Adipocyte (in vitro differentiated cells): ENCODE results near the gene C2orf74.
"Not testable (repeated sequence)": the region's sequence is repeated elsewhere in the genome, so short reads cannot be mapped to it uniquely, and the experiment has no call there.

Source experiments
- DNase-seq: peaks from one replicate; pipeline ENCODE4 v3.0.0-alpha.2; 2015; ENCODE audit warnings: low read depth
- H3K27me3 ChIP-seq: replicated peaks from 2 replicates; pipeline ENCODE4 v1.7.0; 2013; ENCODE audit warnings: mild to moderate bottlenecking, low read length, moderate library complexity; ENCODE audit not compliant: control insufficient read depth, insufficient read depth
- H3K36me3 ChIP-seq: 2 replicates; pipeline ENCODE4 v1.7.0; 2013; ENCODE audit warnings: low read length, mild to moderate bottlenecking, moderate library complexity; ENCODE audit not compliant: control insufficient read depth, insufficient read depth, severe bottlenecking
- H3K4me1 ChIP-seq: 2 replicates; pipeline ENCODE4 v1.7.0; 2013; ENCODE audit warnings: mild to moderate bottlenecking, low read length, moderate library complexity; ENCODE audit not compliant: control insufficient read depth, insufficient read depth
- H3K4me3 ChIP-seq: 2 replicates; pipeline ENCODE4 v1.7.0; 2013; ENCODE audit warnings: mild to moderate bottlenecking, low read length, moderate library complexity
- H3K9ac ChIP-seq: 2 replicates; pipeline ENCODE4 v1.7.0; 2013; ENCODE audit warnings: mild to moderate bottlenecking, low read length, moderate library complexity
- H3K9me3 ChIP-seq: 2 replicates; pipeline ENCODE4 v1.7.0; 2013; ENCODE audit warnings: mild to moderate bottlenecking, low read length, moderate library complexity; ENCODE audit not compliant: control insufficient read depth

The C2orf74 gene

GRCh38 chr2:61161888-61162287 lies at the start of gene C2orf74:
Gene C2orf74 (plus strand): TSS chr2:61162188. CDS start chr2:61162515, 327 bp downstream.
- Histone ChIP-seq H3K36me3 (peaks cover 40% of the 10 kb centered on the region), H3K4me3 (no peak within 1 kb of the TSS), H3K27me3 (no peaks in the 10 kb centered on the region), H3K4me1 (no peaks in the 10 kb centered on the region), H3K9ac (no peak within 1 kb of the TSS), H3K9me3 (no peaks in the 10 kb centered on the region)
- no peak for DNase-seq

DNA sequence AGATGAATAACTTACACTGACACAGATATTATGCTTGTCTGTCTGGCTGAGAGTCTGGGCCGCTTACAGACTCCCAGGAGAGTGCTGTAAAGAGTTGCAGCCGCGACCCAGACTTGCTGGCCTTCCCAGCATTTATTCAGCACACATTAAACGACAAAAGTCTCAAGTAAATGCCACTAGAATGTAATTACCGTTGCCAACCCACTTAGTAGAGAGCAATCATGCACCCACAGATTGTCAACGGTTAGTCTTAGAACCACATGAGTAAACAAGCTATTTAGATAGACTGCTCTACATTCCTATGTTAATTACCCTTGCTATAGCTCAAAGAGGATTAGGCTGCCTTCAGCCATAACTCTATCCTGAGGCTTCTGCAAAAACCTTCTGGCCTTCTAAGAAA lies 47.8 kb upstream of the C2orf74 start:
- H3K4me3 ChIP-seq: no peak overlapping the region
- H3K9ac ChIP-seq: no peak overlapping the region
- H3K36me3 ChIP-seq: peaks cover 57% of the 10 kb centered on the region

DNA sequence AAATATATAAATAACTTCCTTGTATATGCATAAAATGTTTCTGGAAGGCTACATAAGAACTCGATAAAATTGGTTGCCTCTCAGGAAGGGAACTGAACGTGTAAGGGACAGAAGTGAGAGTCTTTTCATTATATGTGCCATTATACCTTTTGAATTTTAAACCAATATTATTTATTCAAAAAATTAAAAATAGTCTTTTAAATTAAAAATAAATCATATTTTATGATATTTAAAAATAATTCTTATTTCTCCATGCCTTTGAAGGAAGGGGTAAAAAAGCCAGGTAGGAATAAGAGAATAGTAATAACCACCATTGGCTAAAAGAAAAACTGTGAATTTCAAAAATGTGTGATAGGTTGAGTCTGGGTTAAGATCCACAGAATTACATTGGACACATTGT lies 45.7 kb upstream of the C2orf74 start:
- H3K36me3 ChIP-seq: peaks cover 68% of the 10 kb centered on the region

More for the DNA sequence above, 47.8 kb upstream of the C2orf74 start:
- no peaks in the 10 kb centered on the region for H3K9me3 ChIP-seq
- H3K27me3 ChIP-seq: no peaks in the 10 kb centered on the region
- DNase-seq: no peak
- no peaks in the 10 kb centered on the region for H3K4me1 ChIP-seq

GRCh38 chr2:61117534-61117933 lies 44.5 kb upstream of the C2orf74 start:
- no peaks in the 10 kb centered on the region for H3K27me3 ChIP-seq
- H3K4me1 ChIP-seq: no peaks in the 10 kb centered on the region
- H3K4me3 ChIP-seq: no peak overlapping the region
- no peak overlapping the region for H3K9ac ChIP-seq
- peaks cover 72% of the 10 kb centered on the region for H3K36me3 ChIP-seq
- H3K9me3 ChIP-seq: no peaks in the 10 kb centered on the region
- DNase-seq: no peak

More for the DNA sequence above, 45.7 kb upstream of the C2orf74 start:
- H3K4me3 ChIP-seq: no peak overlapping the region
- H3K9ac ChIP-seq: no peak overlapping the region
- no peaks in the 10 kb centered on the region for H3K4me1 ChIP-seq
- no peaks in the 10 kb centered on the region for H3K9me3 ChIP-seq
- no peaks in the 10 kb centered on the region for H3K27me3 ChIP-seq
- no peak for DNase-seq

- H3K27me3 ChIP-seq: no peaks in the 10 kb centered on the region
- H3K4me1 ChIP-seq: no peaks in the 10 kb centered on the region
- no peak for DNase-seq
- no peak overlapping the region for H3K4me3 ChIP-seq
- peaks cover 21% of the 10 kb centered on the region for H3K36me3 ChIP-seq
- peaks cover 8% of the 10 kb centered on the region for H3K9me3 ChIP-seq
- H3K9ac ChIP-seq: no peak overlapping the region
Observed at GRCh38 chr2:61125123-61125710, 36.8 kb upstream of the C2orf74 start.

DNA sequence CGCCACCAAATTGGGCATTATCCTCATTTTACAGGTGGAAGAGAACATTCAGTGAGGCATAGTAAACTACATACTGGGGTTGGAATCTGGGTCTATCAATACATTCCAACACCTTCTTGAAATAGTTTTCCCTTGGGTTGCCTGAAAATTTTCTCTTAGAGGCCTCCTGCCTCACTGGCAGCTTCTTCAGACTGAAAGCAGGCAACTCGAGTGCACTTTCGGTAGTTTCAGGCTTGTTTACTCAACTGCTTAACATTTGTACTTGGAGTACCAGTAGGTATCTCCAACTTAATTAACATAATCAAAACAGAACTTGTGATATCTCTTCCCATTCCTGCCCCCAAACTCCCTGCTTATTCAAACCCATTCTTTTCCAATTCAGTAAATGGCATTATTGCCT lies 36.2 kb upstream of the C2orf74 start:
- H3K9me3 ChIP-seq: peaks cover 8% of the 10 kb centered on the region
- H3K27me3 ChIP-seq: no peaks in the 10 kb centered on the region
- no peak overlapping the region for H3K9ac ChIP-seq
- no peak for DNase-seq
- peaks cover 16% of the 10 kb centered on the region for H3K36me3 ChIP-seq
- H3K4me1 ChIP-seq: no peaks in the 10 kb centered on the region
- no peak overlapping the region for H3K4me3 ChIP-seq

GRCh38 chr2:61128122-61128521 lies 33.9 kb upstream of the C2orf74 start:
- not testable (repeated sequence) for H3K9ac ChIP-seq, H3K9me3 ChIP-seq, H3K36me3 ChIP-seq, DNase-seq, H3K4me1 ChIP-seq, H3K27me3 ChIP-seq, H3K4me3 ChIP-seq

- Histone ChIP-seq H3K4me3 (no peak overlapping the region), H3K27me3 (no peaks in the 10 kb centered on the region), H3K4me1 (no peaks in the 10 kb centered on the region), H3K36me3 (no peaks in the 10 kb centered on the region), H3K9ac (no peak overlapping the region), H3K9me3 (no peaks in the 10 kb centered on the region)
- no peak for DNase-seq
Observed at GRCh38 chr2:61134141-61134540, 27.8 kb upstream of the C2orf74 start.

DNA sequence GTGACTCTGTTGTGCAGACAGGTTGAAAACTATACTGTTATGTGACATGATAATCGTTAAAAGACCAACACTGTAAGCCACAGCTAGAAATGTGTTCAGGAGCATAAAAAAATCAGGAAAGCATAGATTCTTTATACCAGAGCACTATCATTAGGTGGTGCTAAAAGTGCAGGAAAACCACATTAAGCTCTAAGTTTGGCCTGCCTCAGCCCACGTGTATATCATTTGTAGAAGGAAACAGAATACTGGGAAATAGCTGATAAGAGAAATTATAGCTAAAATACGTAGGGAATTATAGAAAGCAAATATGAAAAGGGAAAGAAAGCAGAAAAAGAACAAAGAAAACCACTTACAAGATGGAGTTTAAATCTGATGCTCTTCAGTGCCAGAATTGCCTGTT lies 26.5 kb upstream of the C2orf74 start:
- no peak overlapping the region for H3K4me3 ChIP-seq
- H3K27me3 ChIP-seq: no peaks in the 10 kb centered on the region
- H3K9ac ChIP-seq: peak overlapping the region; percentile 5
- DNase-seq: peak; percentile 66
- H3K9me3 ChIP-seq: no peaks in the 10 kb centered on the region
- no peaks in the 10 kb centered on the region for H3K36me3 ChIP-seq
- H3K4me1 ChIP-seq: no peaks in the 10 kb centered on the region

- no peaks in the 10 kb centered on the region for H3K9me3 ChIP-seq
- no peaks in the 10 kb centered on the region for H3K4me1 ChIP-seq
- H3K27me3 ChIP-seq: no peaks in the 10 kb centered on the region
- H3K36me3 ChIP-seq: no peaks in the 10 kb centered on the region
- H3K9ac ChIP-seq: no peak overlapping the region
- H3K4me3 ChIP-seq: no peak overlapping the region
- no peak for DNase-seq
Observed at GRCh38 chr2:61138859-61139258, 23.1 kb upstream of the C2orf74 start.

DNA sequence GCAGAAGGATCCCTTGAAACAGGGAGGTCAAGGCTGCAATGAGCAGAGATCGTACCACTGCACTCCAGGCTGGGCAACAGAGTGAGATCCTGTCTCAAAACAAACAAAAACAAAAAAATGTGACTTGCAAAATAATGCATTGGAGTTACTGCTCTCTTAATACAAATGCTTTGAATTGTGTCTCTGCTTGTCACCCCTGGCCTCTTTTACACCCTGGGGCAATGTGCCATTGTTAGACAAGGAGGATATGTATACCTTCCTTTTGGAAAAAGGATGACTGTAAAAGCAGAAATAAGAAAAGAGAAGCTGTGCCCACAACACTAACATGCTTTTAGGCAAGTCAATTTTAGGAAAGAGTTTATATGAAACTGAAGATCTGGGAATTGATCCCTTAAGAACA lies 20.8 kb upstream of the C2orf74 start:
- Histone ChIP-seq H3K36me3 (no peaks in the 10 kb centered on the region), H3K4me1 (peaks cover 6% of the 10 kb centered on the region), H3K27me3 (no peaks in the 10 kb centered on the region), H3K9me3 (no peaks in the 10 kb centered on the region), H3K9ac (no peak overlapping the region), H3K4me3 (no peak overlapping the region)
- DNase-seq: no peak

DNA sequence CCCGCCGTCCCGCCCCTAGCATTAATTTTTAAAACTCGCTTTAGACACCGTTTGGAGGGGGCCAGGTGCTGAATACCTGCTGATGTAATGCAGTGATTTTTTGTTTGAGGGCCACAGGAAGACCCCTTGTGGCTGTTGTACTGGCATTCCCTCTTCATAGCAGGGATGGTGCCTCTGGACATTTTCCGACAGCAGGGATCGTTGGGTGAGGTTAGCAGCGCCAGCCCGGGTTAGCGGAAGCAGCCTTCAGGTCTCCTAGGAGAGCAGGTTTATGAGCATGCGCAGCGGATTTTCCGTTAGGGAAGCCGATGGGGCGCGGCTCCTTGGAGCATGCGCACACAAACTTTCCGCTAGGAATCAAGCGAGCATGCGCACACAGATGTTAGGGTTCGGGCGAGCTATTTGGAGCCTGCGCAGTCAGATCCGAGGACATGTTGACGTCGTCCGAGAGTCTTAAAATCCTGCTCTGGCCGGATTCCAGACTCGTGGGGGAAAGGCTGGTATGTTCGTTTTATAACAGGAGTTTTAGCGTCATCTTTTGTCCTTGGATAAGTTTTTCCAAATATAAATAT lies 17.2 kb upstream of the C2orf74 start:
- Histone ChIP-seq H3K9me3 (no peaks in the 10 kb centered on the region), H3K4me1 (peaks cover 6% of the 10 kb centered on the region), H3K36me3 (peaks cover 6% of the 10 kb centered on the region), H3K27me3 (no peaks in the 10 kb centered on the region), H3K9ac (peak overlapping the region; percentile 93), H3K4me3 (peak overlapping the region; percentile 94)
- DNase-seq: peak; percentile 99
